GM12865 (cell line): ENCODE results near the gene DMRTC1B.
"Not testable (repeated sequence)": the region's sequence is repeated elsewhere in the genome, so short reads cannot be mapped to it uniquely, and the experiment has no call there.

Source experiments
- DNase-seq: peaks from one replicate; pipeline ENCODE4 v3.0.0; 2010; ENCODE audit warnings: low read depth
- H3K4me3 ChIP-seq: 2 replicates; pipeline ENCODE4 v1.5.1; 2011; ENCODE audit warnings: mild to moderate bottlenecking, low read depth, low read length, control low read depth
- CTCF ChIP-seq: IDR thresholded peaks from 2 replicates; pipeline ENCODE4 v1.5.1; 2011; ENCODE audit warnings: low read length, control low read depth, low read depth, inconsistent platforms; ENCODE audit not compliant: insufficient read depth; ENCODE audit errors: missing control alignments

DMRTC1B gene

GRCh38 chrX:72776653-72777466 lies at the start of gene DMRTC1B:
DMRTC1B (plus strand) TSS chrX:72776890; CDS start chrX:72845136, 68,246 bp downstream.
- DNase-seq, H3K4me3 ChIP-seq: not testable (repeated sequence)

GRCh38 chrX:72727846-72728245 lies 48.8 kb upstream of the DMRTC1B start:
- TF ChIP-seq CTCF, result no peak
- H3K4me3 ChIP-seq, result no peak overlapping the region
- DNase-seq, result no peak

GRCh38 chrX:72733636-72734035 lies 43.1 kb upstream of the DMRTC1B start:
- H3K4me3 ChIP-seq, DNase-seq: not testable (repeated sequence)

- no peak for DNase-seq
- TF ChIP-seq CTCF, result no peak
- H3K4me3 ChIP-seq, result no peak overlapping the region
Observed at GRCh38 chrX:72735561-72735960, 41.1 kb upstream of the DMRTC1B start.

- not testable (repeated sequence) for DNase-seq, H3K4me3 ChIP-seq
Observed at GRCh38 chrX:72745546-72745945, 31.1 kb upstream of the DMRTC1B start.

- H3K4me3 ChIP-seq, DNase-seq: not testable (repeated sequence)
Observed at GRCh38 chrX:72748545-72748944, 28.1 kb upstream of the DMRTC1B start.

- DNase-seq, H3K4me3 ChIP-seq: not testable (repeated sequence)
Observed at GRCh38 chrX:72760454-72760853, 16.2 kb upstream of the DMRTC1B start.

- H3K4me3 ChIP-seq, DNase-seq: not testable (repeated sequence)
Observed at GRCh38 chrX:72777467-72777790, 739 bp downstream of the DMRTC1B start.

- not testable (repeated sequence) for DNase-seq, H3K4me3 ChIP-seq
Observed at GRCh38 chrX:72778146-72778545, 1.5 kb downstream of the DMRTC1B start.

GRCh38 chrX:72782560-72782959 lies 5.9 kb downstream of the DMRTC1B start, which contains the start of gene FAM236B:
FAM236B (minus strand) TSS chrX:72782660; CDS start chrX:72782560, 100 bp downstream.
- not testable (repeated sequence) for DNase-seq, H3K4me3 ChIP-seq

GRCh38 chrX:72783365-72783936 lies 6.8 kb downstream of the DMRTC1B start:
- DNase-seq, result not testable (repeated sequence)

GRCh38 chrX:72783964-72784363 lies 7.3 kb downstream of the DMRTC1B start:
- DNase-seq, result not testable (repeated sequence)

More at GRCh38 chrX:72783365-72783936, 6.8 kb downstream of the DMRTC1B start:
- not testable (repeated sequence) for H3K4me3 ChIP-seq

GRCh38 chrX:72788142-72788541 lies 11.5 kb downstream of the DMRTC1B start:
- DNase-seq, H3K4me3 ChIP-seq: not testable (repeated sequence)

More at GRCh38 chrX:72783964-72784363, 7.3 kb downstream of the DMRTC1B start:
- H3K4me3 ChIP-seq, result not testable (repeated sequence)

GRCh38 chrX:72790390-72790789 lies 13.7 kb downstream of the DMRTC1B start:
- not testable (repeated sequence) for H3K4me3 ChIP-seq, DNase-seq

- not testable (repeated sequence) for DNase-seq, H3K4me3 ChIP-seq
Observed at GRCh38 chrX:72808110-72808509, 31.4 kb downstream of the DMRTC1B start, which contains the start of gene FAM236D. FAM236D (minus strand) TSS chrX:72808210; CDS start chrX:72808110, 100 bp downstream.

GRCh38 chrX:72830701-72831100 lies 54.0 kb downstream of the DMRTC1B start:
- not testable (repeated sequence) for DNase-seq, H3K4me3 ChIP-seq

GRCh38 chrX:72837532-72837931 lies 60.8 kb downstream of the DMRTC1B start:
- not testable (repeated sequence) for H3K4me3 ChIP-seq, DNase-seq
